ENCODE data around the gene BRME1.

DNA sequence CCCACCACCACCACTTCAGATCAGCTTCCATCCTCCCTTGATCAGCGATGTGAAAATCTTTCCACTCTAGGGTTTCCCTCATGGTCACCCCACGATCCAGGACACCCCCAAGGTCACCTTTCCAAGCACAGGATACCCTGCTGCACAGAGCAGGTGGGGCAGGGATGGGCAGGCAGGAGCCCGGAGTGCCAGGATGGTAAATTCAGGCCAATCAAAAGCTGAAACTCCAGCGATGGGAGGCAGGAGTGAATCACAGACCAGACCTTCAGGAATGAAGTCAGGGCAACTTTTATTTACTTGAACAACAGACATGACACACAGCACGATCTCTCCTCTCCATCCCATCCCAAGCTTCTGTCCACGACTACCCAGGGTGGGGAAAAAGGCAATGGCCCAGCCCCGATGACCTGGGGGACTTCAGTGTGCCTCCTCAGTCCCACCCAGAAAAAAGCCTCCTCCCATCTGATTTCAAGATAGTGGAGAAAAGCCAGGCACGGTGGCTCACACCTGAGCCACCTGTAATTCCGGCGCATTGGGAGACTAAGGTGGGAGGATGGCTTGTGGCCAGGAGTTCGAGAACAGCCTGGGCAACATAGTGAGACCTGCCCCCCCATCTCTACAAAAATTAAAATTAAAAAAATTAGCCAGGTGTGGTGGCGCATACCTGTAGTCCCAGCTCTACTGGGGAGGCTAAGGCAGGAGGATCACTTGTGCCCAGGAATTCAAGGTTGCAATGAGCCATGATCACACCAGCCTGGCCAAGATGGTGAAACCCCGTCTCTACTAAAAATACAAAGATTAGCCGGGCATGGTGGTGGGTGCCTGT lies 71.5 kb downstream of the BRME1 start:
- TF ChIP-seq FOXK2 (IDR thresholded peaks at IDR 0.05) (no peak), SP1 (IDR thresholded peaks at IDR 0.05) (no peak), L3MBTL2 (conservative IDR thresholded peaks at IDR 0.05) (no peak), TARDBP (IDR thresholded peaks at IDR 0.05) (no peak), BHLHE40 (IDR thresholded peaks at IDR 0.05; ENCODE audit: borderline replicate concordance) (no peak), ZNF384 (IDR thresholded peaks at IDR 0.05) (no peak), NFRKB (IDR thresholded peaks at IDR 0.05) (no peak), CTBP1 (IDR thresholded peaks at IDR 0.05; ENCODE audit: borderline replicate concordance) (no peak), HDGF (IDR thresholded peaks at IDR 0.05; ENCODE audit: borderline replicate concordance) (no peak), ARNT (IDR thresholded peaks at IDR 0.05) (no peak), LEF1 (IDR thresholded peaks at IDR 0.05; ENCODE audit: borderline replicate concordance) (no peak), FOXM1 (IDR thresholded peaks at IDR 0.05; ENCODE audit: borderline replicate concordance) (no peak)
- TF ChIP-seq, protein P1, sequence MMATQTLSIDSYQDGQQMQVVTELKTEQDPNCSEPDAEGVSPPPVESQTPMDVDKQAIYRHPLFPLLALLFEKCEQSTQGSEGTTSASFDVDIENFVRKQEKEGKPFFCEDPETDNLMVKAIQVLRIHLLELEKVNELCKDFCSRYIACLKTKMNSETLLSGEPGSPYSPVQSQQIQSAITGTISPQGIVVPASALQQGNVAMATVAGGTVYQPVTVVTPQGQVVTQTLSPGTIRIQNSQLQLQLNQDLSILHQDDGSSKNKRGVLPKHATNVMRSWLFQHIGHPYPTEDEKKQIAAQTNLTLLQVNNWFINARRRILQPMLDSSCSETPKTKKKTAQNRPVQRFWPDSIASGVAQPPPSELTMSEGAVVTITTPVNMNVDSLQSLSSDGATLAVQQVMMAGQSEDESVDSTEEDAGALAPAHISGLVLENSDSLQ (IDR thresholded peaks at IDR 0.05) = no peak
